ENCODE results near the gene DSCAML1.

DNA sequence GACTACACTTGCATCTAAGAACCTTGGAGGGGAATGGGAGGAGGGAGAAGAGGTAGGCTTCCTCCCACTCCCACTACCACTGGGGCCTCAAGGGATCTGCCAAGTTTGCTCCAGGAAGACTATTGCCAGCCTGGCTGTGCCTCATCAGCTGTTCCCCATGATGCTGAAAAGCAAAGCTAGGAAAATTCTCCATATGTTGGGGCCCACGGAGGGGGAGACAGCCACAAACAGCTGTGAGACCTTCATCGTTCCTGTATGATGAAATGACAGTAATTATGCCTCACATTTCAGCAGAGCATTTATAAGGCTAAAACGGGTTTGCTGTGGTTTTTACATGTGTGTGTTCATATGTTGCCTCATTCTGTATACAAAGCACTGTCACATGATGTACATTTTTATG lies 6.7 kb downstream of the DSCAML1 start:
- TF ChIP-seq, protein P1, sequence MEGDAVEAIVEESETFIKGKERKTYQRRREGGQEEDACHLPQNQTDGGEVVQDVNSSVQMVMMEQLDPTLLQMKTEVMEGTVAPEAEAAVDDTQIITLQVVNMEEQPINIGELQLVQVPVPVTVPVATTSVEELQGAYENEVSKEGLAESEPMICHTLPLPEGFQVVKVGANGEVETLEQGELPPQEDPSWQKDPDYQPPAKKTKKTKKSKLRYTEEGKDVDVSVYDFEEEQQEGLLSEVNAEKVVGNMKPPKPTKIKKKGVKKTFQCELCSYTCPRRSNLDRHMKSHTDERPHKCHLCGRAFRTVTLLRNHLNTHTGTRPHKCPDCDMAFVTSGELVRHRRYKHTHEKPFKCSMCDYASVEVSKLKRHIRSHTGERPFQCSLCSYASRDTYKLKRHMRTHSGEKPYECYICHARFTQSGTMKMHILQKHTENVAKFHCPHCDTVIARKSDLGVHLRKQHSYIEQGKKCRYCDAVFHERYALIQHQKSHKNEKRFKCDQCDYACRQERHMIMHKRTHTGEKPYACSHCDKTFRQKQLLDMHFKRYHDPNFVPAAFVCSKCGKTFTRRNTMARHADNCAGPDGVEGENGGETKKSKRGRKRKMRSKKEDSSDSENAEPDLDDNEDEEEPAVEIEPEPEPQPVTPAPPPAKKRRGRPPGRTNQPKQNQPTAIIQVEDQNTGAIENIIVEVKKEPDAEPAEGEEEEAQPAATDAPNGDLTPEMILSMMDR (IDR thresholded peaks at IDR 0.05; ENCODE audit: low read depth, low read length), result no peak
- no peak for TF ChIP-seq EZH2phosphoT487 (IDR thresholded peaks at IDR 0.05; ENCODE audit: low read depth)
